ENCODE measurements around the gene VSTM4.

Gene VSTM4

DNA sequence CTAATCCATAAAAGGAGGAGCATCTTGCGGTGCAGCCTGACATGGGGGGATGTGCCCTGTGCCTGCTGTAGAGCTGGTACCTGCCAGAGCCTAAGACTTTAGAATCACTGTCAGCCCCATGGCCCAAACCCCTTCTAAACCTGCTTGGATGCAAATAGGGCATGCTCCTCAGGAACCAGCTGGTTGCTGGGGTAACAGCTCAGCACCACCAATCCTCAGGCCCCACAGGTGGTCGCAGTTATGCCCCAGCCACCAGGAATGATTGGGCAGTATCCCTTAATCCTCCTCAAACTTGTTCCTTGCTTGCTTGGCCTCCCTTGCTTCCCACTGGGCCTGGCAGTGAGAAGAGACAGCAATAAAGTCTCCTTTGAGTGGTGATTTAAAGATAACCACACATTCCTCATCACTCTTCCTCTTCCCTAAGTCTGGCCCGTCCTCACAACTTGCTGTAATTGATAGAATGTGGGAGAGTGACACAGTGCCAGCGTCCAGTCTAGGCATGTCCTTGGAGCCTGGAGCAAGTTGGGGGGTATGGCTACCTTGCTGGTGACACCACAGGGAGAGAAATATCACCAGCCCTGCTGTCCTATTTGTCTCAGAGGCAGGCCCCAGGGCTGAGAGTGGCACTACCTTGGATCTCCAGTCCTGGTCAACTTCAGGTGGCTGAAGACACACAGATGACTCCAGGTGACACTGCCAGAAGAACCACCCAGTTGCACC is 43.0 kb downstream of the VSTM4 start:
- no peak overlapping the region for H3K27ac Mint-ChIP-seq
- no peaks in the 10 kb centered on the region for H3K36me3 Mint-ChIP-seq (ENCODE audit: low read depth)
- intact Hi-C loops (cut with micrococcal nuclease): no loop called here
- H3K27me3 Mint-ChIP-seq: peaks cover 9% of the 10 kb centered on the region
- H3K9me3 Mint-ChIP-seq: no peaks in the 10 kb centered on the region
- no peak overlapping the region for H3K4me3 Mint-ChIP-seq
- H3K4me1 Mint-ChIP-seq (ENCODE audit: low read depth): peaks cover 11% of the 10 kb centered on the region

GRCh38 chr10:49071160-49071761 is 44.1 kb downstream of the VSTM4 start:
- H3K27ac Mint-ChIP-seq: no peak overlapping the region
- H3K4me3 Mint-ChIP-seq: no peak overlapping the region
- no peaks in the 10 kb centered on the region for H3K9me3 Mint-ChIP-seq
- no peaks in the 10 kb centered on the region for H3K36me3 Mint-ChIP-seq (ENCODE audit: low read depth)
- H3K27me3 Mint-ChIP-seq: peaks cover 3% of the 10 kb centered on the region
- peaks cover under 1% of the 10 kb centered on the region for H3K4me1 Mint-ChIP-seq (ENCODE audit: low read depth)
- intact Hi-C loops (cut with micrococcal nuclease): no loop called here

GRCh38 chr10:49070701-49071100 is 44.6 kb downstream of the VSTM4 start:
- Mint-ChIP-seq H3K27me3 (no peaks in the 10 kb centered on the region), H3K4me1 (ENCODE audit: low read depth) (no peaks in the 10 kb centered on the region), H3K36me3 (ENCODE audit: low read depth) (no peaks in the 10 kb centered on the region), H3K9me3 (no peaks in the 10 kb centered on the region), H3K4me3 (no peak overlapping the region), H3K27ac (no peak overlapping the region)
- intact Hi-C loops (cut with micrococcal nuclease): no loop called here

DNA sequence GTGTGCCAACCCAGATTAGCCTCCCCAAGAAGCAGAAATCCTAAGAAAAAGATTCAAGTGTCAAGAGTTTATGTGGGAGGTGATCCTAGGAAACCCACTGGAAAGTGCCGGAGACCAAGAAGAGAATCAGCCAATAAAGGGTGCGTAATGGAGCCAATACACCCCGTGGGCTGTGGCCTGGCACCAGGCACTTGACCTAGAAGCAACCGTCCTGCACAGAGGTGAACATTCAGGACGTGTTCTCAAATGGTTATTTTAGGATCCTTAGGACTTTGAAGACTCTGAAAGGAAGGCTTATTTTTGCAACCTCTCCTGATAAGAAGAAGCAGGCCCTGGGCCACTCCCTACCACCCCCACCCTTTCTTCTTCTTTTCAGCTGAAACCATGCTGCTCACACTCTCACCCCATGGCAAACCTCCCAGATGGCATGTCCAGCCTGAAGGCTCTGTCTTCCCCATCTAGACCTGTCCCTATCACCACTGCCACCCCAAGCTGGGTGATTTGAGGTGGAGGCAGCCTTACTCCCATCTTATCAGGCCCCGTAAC is 46.6 kb downstream of the VSTM4 start:
- Mint-ChIP-seq H3K4me1 (ENCODE audit: low read depth) (no peaks in the 10 kb centered on the region), H3K27me3 (peaks cover 3% of the 10 kb centered on the region), H3K27ac (no peak overlapping the region), H3K9me3 (no peaks in the 10 kb centered on the region), H3K4me3 (no peak overlapping the region), H3K36me3 (ENCODE audit: low read depth) (no peaks in the 10 kb centered on the region)
- intact Hi-C loops (cut with micrococcal nuclease): no loop called here

DNA sequence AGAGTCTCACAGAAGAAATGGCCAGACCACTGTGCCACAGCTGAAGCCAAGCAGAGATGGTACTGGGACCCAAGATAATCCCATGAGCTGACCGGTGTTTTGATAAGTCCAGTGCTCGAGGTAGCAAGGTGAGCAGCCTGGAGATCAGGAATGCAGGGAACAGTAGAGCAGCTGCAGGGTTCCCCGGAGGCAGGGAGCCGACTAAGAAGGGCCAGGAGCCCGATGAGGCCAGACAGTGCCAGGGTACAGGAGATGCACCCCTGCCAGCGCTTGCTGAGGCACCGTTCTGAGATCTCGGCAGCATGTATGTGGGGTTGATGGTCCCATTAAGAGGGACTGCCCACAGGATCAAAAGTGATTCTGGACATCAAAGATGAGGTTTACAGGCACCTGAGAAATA is 47.1 kb downstream of the VSTM4 start:
- intact Hi-C loops (cut with micrococcal nuclease): no loop called here
- H3K27me3 Mint-ChIP-seq: peaks cover 8% of the 10 kb centered on the region
- no peak overlapping the region for H3K27ac Mint-ChIP-seq
- H3K4me1 Mint-ChIP-seq (ENCODE audit: low read depth): no peaks in the 10 kb centered on the region
- no peak overlapping the region for H3K4me3 Mint-ChIP-seq
- H3K36me3 Mint-ChIP-seq (ENCODE audit: low read depth): no peaks in the 10 kb centered on the region
- H3K9me3 Mint-ChIP-seq: no peaks in the 10 kb centered on the region

GRCh38 chr10:49066944-49067730 is 48.2 kb downstream of the VSTM4 start:
- no peaks in the 10 kb centered on the region for H3K36me3 Mint-ChIP-seq (ENCODE audit: low read depth)
- H3K4me3 Mint-ChIP-seq: no peak overlapping the region
- no peak overlapping the region for H3K27ac Mint-ChIP-seq
- peaks cover 13% of the 10 kb centered on the region for H3K27me3 Mint-ChIP-seq
- intact Hi-C loops (cut with micrococcal nuclease): no loop called here
- H3K4me1 Mint-ChIP-seq (ENCODE audit: low read depth): no peaks in the 10 kb centered on the region
- peaks cover 10% of the 10 kb centered on the region for H3K9me3 Mint-ChIP-seq

- Mint-ChIP-seq H3K4me3 (no peak overlapping the region), H3K9me3 (peaks cover 22% of the 10 kb centered on the region), H3K27ac (no peak overlapping the region), H3K4me1 (ENCODE audit: low read depth) (no peaks in the 10 kb centered on the region), H3K36me3 (ENCODE audit: low read depth) (no peaks in the 10 kb centered on the region), H3K27me3 (peaks cover 17% of the 10 kb centered on the region)
- intact Hi-C loops (cut with micrococcal nuclease): no loop called here
These were observed 53.1 kb downstream of the VSTM4 start for GRCh38 chr10:49062229-49062628.

DNA sequence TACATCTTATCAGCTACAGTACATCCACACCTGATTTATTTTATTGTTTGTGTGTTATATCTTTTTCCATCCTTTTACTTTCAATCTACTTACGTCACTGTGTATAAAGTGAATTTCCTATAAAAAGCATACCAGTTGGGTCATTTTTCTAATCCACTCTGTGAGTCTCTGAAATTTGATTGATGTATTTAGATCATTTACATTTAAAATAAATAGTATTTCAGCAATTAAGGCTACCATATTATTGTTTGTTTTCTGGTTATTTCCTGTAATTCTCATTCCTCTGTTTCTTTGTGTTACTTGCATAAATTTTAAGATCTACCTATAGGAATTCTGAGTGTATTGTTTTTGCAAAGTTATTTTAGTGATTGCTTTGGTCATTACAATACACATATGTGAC is 53.7 kb downstream of the VSTM4 start:
- H3K36me3 Mint-ChIP-seq (ENCODE audit: low read depth): no peaks in the 10 kb centered on the region
- no peak overlapping the region for H3K27ac Mint-ChIP-seq
- no peaks in the 10 kb centered on the region for H3K4me1 Mint-ChIP-seq (ENCODE audit: low read depth)
- H3K27me3 Mint-ChIP-seq: peaks cover 17% of the 10 kb centered on the region
- H3K9me3 Mint-ChIP-seq: peaks cover 22% of the 10 kb centered on the region
- no peak overlapping the region for H3K4me3 Mint-ChIP-seq
- intact Hi-C loops (cut with micrococcal nuclease): no loop called here

- intact Hi-C loops (cut with micrococcal nuclease): no loop called here
- H3K4me3 Mint-ChIP-seq: no peak overlapping the region
- H3K27ac Mint-ChIP-seq: no peak overlapping the region
- H3K27me3 Mint-ChIP-seq: peaks cover 15% of the 10 kb centered on the region
- no peaks in the 10 kb centered on the region for H3K36me3 Mint-ChIP-seq (ENCODE audit: low read depth)
- peaks cover 22% of the 10 kb centered on the region for H3K9me3 Mint-ChIP-seq
- H3K4me1 Mint-ChIP-seq (ENCODE audit: low read depth): no peaks in the 10 kb centered on the region
These were observed 56.7 kb downstream of the VSTM4 start for GRCh38 chr10:49058463-49059255.

- Mint-ChIP-seq H3K4me3 (no peak overlapping the region), H3K9me3 (peaks cover 14% of the 10 kb centered on the region), H3K4me1 (ENCODE audit: low read depth) (no peaks in the 10 kb centered on the region), H3K27ac (no peak overlapping the region), H3K27me3 (peaks cover 9% of the 10 kb centered on the region), H3K36me3 (ENCODE audit: low read depth) (no peaks in the 10 kb centered on the region)
- intact Hi-C loops (cut with micrococcal nuclease): no loop called here
These were observed 58.0 kb downstream of the VSTM4 start for GRCh38 chr10:49057231-49057880.

- Mint-ChIP-seq H3K27me3 (peaks cover 6% of the 10 kb centered on the region), H3K4me3 (no peak overlapping the region), H3K27ac (no peak overlapping the region), H3K36me3 (ENCODE audit: low read depth) (no peaks in the 10 kb centered on the region), H3K9me3 (peaks cover 4% of the 10 kb centered on the region), H3K4me1 (ENCODE audit: low read depth) (no peaks in the 10 kb centered on the region)
- intact Hi-C loops (cut with micrococcal nuclease): no loop called here
These were observed 59.0 kb downstream of the VSTM4 start for GRCh38 chr10:49056356-49056755.

GRCh38 chr10:49055221-49055849 is 60.0 kb downstream of the VSTM4 start:
- intact Hi-C loops (cut with micrococcal nuclease): no loop called here
- Mint-ChIP-seq H3K4me1 (ENCODE audit: low read depth) (no peaks in the 10 kb centered on the region), H3K9me3 (no peaks in the 10 kb centered on the region), H3K27ac (no peak overlapping the region), H3K36me3 (ENCODE audit: low read depth) (no peaks in the 10 kb centered on the region), H3K27me3 (peaks cover 6% of the 10 kb centered on the region), H3K4me3 (no peak overlapping the region)

GRCh38 chr10:49054753-49055152 is 60.6 kb downstream of the VSTM4 start:
- no peak overlapping the region for H3K27ac Mint-ChIP-seq
- no peak overlapping the region for H3K4me3 Mint-ChIP-seq
- H3K9me3 Mint-ChIP-seq: no peaks in the 10 kb centered on the region
- intact Hi-C loops (cut with micrococcal nuclease): no loop called here
- no peaks in the 10 kb centered on the region for H3K36me3 Mint-ChIP-seq (ENCODE audit: low read depth)
- peaks cover 5% of the 10 kb centered on the region for H3K27me3 Mint-ChIP-seq
- H3K4me1 Mint-ChIP-seq (ENCODE audit: low read depth): no peaks in the 10 kb centered on the region

Data from dendritic cell treated with granulocyte-macrophage colony-stimulating factor and Interleukin-4, amounts not matched to agents 40 ng/mL and 50 ng/mL, for 4 days (primary cell).